Measurements from ENCODE around the gene ALK.

ALK gene

DNA sequence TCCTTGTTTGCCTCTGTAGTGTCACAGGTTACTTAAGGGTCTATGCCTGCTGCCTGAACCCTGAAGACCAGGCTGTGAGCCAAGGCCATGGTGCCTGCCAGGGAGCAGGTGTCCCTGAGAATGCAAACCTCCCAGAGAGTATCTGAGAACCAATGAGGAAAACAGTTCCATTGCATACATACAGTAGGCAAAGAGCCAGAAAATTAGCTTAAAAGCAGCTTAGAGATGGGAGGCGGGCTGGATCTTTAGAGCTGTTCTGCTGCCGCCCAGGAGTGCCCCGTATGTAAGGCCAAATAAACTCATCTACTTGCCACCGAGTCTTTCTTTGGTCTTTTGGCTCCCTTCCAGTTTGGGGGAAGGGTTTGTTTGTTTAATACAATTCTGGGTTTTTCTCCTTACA lies 478.2 kb downstream of the ALK start:
- DNase-seq, result no peak

DNA sequence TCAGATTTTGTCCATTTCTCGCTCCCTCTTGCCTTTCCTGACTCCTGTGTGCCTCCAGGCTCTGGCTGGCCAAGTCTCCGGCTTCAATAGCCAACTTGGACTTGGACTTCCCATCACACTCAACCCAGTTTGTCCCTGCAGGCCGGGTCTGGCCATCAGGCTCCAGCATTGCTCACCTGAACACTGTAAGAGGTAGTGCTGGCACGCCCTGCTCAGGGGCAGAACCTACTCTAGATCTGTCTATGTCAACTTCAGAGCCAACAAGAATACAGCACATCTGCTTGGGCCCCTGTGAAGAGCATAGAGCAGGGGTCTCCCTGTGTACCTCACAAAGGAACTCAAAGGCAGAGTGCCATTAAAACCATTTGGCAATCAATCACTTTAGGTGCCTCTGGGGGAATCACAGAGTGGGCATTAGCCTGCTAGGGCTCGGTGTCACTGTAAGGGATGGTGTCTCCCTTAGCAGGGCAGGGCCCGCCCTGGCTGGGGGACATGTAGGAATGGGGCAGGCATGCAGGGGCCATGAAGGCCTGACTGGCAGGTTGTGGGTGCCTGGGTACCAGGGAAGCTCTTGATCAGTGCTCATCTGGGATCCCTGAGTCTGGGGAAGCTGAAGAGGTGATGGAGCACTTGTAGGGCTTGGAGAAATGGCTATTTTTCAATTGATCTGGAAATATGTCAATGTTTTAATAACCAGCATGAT lies 480.3 kb downstream of the ALK start:
- DNase-seq, result no peak

DNA sequence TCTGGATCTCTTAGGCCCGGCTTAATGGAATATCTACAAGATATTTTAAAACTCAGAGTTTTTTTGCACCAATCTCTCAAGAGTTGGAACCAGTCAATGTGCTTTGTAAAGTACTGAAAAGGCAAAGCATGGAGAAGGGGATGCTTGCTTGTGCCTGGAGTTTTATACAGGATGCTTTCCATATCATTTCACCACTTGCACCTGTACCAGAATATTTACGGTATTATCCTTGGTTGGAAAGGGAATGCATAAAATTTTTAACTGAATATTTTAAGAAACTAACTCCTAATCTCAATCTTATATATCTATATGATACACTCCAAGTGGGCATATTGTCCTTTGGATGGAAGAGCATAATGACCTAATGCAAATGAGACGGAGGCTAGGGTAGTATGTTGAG lies 487.5 kb downstream of the ALK start:
- DNase-seq, result no peak

DNA sequence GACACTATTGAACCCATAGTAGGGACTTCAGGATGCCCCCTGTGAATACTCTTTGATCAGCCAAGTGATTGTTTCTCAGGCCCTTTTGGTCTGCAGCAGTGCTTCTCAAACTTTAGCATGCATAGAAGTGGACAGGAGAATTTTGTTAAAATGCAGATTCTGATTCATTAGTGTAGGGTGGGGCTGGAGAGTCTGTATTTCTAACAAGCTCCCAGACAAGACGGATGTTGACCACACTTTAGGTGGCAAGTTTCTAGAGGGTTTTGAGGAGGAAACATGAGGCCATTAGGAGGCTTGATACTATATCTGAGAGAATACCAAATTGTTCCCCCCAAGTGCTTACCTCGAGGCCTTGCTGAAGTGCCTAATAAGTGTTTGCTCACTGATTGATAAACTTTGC lies 488.3 kb downstream of the ALK start:
- DNase-seq, result no peak

DNA sequence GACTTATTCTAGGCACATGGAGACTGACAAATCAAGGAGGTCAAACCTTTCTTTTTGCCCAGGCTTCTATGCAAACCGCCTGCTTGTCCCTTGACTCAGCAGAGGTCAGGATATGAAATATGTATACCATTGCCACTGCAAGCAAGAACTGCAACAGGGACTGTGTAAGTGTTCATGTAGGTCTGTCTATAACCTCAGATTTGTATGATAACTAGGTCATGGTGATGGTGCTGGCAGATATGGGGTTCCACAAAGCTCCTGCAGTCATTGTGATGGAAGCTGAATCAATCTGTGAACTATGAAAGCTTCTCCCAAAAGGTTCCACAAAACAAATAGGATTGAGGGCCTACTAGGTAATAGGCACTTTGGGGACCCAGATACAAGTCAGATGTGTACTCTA lies 489.9 kb downstream of the ALK start:
- no peak for DNase-seq

DNA sequence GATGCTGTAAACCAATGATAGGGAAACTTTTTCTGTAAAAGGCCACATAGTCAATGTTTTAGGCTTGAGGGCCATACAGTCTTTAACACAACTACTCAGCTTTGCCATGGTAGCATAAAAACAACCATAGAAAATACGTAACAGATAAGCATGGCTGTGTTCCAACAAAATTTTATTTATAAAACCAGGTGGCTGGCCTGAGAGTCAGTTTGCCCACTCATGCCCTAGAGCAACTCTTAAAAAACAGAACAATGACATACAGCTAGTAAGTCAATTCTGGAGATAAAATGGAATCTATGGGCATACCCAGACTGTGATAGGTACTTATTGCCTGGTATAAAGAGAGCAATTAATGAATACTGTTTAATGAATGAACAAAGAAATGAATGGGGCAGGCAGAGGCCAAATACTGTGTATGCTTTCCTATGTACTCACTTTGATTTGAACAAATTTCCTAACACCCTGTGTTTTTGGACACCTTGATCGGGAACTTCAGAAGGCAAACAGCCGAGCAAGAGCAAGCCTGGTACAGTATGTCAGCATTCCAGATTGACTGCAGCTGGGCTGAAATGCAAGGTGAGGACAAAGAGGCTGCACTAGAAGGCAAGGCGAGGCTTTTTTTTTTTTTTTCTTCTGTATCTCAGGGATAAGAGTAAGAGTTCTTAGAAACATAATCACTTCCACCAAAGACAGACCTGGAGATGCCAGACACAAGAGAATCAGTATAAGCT lies 490.8 kb downstream of the ALK start:
- DNase-seq, result no peak

DNA sequence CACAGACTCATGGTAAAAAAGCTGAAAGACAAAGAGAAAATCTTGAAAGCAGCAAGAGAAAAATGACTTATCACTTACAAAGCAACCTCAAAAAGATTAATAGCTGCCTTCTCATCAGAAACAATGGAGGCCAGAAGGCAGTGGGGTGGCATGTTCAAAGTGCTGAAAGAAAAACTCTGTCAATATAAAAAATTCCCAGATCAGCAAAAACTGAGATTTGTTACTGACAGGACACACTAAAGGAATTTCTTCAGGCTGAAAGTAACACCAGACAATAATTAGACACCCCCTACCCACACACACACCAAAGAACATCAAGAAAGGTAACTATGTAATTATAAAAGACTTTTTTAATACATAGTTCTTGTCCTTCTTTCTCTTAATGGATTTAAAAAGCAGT lies 495.0 kb downstream of the ALK start:
- no peak for DNase-seq

DNA sequence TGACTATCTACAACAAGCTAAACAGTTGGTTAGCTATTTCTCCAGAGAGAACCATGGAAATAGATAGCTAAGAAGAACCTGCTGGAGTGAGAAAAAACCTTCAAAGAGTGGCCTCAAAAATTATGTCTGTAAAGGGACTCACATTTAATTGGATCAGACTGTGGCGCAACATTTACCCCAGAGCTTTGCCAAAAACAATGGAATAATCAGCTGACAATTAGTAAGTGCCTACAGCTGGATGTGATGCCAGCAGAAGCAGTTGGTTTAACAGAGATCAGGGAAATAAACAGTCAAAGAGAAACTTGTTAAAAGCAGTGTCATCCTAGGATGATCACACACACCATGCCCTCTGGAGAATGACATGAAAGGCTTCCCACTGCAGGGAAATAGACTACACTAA lies 495.5 kb downstream of the ALK start:
- DNase-seq, result no peak

DNA sequence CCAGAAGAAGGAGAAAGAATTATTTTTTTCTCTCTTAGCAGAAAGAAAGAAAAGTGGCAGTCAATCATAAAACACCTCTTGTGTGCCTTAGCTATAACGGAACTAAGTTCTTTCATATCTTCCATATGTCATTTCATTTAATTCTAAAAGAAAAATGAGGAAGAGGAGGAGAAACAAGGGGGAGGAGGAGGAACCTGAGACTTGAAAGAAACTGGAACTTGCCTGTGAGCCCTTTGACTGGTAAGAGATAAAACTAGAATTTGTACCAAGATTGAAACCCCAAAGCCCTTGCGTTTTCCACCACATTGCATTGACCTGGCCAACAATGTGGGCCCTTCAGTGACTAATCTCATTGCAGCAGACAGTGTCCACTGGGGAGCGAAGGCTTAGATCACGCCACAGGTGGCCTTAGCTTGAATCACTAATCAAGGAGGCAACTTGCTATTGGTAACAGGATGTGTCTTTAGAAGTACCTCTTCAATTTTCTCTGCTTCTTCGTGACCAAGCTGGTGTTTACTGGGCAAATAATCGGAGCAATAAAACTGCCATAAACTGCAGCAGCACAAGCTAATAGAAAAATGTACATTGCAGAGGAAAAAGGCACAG lies 498.2 kb downstream of the ALK start:
- no peak for DNase-seq

DNA sequence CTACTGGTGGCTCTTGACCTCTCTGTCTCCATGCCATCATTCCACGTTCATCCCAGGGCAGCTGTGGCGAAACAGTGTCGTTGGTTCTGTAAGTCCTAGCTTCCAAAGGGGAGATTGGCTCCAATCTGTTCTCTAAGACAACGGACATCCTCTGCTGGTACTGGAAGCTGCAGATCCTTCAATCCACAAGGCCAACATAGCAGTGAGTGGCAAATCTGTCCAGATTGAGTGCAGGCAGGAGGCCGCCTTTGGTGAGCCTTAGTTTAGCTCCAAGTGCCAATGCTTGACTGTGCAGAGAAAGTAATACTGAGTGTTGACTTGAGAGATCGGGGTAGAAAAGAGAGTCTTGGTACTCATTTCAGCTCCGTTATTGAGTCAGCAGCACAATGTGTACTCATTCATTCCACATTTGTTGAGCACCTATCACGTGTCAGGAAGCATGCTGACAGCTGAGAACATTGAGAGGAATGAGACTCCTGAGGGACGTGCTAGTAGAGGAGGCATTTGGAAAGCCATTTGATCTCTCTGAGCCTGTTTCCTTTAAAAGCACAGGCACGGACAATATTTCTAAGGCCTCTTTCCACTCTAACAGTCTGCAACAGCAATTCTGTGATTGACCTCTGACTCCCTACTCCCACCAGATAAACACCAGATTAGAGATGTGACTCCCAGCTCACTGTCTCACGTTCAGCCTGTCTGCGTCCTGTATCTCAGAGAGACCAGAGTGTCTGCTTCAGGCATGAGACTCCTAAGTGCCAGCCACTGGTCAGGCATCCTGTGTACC lies 500.2 kb downstream of the ALK start:
- no peak for DNase-seq

DNA sequence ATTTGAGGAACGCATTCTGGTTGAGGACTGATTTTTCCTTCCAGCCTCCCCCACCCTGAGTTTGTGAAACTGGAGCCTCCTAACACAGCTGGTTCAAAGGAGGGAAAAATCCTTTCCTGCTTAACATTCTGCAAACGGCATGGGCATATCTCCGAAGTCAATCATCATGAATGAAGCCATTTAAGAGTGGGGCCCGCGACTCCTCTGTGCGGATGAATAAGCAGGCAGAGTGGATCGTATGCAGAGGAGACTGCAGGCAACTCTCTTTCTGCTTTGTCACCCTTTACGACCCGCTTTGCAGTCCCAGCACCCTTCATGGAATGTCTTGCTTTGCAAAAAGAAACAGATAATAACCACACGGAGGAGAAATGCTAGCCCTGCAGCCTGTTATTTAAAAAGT lies 500.9 kb downstream of the ALK start:
- no peak for DNase-seq

DNA sequence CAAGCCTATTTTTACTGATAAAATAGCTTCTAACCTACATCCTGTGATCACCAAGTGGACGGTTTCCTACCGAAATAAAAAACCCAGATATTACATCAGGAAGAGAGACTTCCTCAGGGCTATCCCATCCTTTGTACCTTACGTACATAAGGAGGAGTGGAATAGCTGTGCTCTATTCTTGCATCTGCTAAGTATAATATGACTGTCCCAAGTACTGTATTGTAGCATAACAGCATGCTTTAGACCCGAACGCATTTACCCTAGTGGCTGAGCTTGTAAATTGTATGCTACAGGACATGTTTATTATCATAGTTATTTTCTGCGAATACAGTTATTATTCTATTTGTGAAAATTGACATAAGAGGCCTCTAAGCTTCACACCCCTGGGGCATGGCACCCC lies 503.8 kb downstream of the ALK start:
- DNase-seq, result no peak

DNA sequence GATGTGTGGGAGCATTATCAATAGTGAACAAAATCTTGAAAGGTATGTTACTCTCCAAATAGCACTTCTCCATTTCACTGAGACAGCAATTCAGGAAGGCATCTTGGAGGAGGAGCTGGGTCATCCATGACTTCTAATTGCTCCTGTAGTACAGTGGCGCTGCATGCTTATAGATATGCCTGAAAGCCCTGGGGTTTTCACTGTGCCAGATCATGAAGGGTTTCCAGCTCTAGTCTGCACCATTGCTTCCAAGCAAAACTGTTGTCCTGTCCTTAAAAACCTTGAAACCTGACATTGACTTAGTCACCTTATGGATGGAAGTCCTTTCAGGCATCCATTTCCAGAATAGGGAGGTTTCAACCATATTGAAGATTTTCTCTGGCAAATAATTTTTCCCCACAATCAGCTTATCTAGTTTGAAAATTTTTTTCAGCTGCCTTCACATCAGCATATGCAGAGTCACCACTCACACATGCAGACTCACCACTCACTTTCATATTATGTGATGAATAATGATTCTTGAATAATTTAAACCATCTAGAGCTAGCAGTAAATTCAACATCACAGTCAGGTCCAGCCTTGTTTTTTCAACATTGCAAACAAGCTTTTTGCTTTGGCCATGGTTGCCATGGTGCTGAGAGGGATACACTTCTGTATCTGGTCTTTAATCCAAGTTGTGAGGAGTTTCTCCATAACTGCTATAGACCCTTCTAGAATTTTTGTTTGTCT lies 509.0 kb downstream of the ALK start:
- no peak for DNase-seq

DNA sequence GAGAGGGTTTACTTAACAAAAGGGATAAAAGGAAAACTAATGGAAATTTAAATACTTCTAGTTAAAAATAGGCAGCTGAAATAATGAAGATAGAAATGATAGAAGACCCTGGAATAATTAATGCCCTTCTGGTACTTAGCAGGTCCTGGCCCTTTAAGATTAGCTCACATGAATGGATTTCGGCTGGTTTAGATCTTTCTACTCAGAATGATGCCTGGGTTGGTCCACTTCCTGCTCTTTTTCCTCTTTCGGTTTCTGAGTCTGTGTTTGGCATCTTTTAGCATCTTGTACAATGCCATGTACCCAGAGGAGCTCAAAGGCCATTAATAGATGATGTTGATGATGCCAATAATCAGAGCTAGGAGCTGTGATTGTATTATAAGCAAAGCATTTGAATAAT lies 515.7 kb downstream of the ALK start:
- no peak for DNase-seq

DNA sequence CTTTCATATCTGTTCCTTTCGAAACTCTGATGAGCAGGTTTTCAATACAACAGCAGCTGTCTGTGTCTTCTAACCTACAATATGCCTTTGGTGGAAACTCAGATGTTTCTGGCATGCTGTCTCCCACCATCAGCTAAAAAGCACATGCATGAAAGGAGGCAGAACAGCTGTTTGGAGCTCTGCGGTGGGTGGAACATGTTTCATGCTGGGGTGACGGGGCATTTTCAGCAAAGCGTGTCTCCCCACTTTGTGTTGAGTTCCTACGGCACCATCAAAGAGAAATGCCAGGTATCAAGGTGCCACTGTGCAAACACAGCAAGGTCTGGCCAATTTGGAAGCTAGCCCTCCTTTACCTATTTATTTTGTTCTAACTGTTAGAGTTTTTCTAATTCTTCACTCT lies 516.1 kb downstream of the ALK start:
- DNase-seq, result no peak

DNA sequence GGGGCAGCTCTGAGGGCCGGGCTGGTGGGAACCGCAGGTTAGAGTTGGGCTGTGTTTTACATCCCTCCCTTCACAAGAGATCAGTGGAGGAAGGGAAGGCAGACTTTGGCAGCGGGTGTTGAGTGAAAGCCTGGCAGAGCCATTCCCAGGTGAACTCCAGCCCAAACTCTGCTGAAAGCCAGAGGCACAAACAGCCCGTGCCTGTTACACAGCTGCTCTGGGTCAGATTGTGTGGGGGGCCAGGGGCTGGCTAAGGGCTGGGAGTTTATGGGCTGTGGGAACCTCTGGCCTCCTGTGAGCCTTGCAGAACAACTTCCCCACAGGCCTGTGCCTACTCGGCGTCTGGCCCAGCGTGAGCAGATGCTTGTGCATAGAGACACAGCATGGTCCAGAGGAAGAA lies 519.4 kb downstream of the ALK start:
- DNase-seq, result no peak

DNA sequence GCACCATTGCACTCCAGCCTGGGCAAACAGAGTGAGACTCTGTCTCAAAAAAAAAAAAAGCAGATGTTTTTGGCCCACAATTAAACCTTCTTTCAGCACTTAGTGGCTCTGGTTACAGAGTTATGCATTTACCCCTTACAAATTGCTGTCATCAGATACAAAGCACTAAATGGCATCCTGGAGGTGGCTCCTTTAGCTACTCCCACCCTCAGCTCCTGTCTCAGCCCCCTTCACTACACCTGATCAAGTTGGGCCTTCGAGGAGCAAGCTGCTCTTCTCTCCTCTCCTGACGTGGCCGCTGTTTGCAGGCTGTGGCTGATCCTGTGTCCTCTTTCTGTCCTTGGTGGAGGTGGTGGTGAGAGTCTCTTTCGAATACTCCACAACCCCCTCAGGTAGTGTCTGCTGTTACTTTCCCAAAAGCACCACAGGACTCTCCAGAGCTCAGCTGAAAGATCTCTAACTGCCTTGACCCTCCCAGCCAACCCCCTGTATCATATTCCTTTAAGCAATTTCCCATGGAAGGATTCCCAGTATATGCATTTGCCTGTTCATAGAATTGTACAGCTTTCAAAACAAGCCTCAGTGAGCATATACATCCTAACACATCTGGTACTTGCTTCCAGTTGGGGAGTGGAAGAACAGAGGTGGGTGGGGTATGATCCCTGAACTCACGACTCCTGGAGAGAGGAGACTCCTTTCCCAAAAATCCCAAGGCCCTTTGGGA lies 520.3 kb downstream of the ALK start:
- no peak for DNase-seq

DNA sequence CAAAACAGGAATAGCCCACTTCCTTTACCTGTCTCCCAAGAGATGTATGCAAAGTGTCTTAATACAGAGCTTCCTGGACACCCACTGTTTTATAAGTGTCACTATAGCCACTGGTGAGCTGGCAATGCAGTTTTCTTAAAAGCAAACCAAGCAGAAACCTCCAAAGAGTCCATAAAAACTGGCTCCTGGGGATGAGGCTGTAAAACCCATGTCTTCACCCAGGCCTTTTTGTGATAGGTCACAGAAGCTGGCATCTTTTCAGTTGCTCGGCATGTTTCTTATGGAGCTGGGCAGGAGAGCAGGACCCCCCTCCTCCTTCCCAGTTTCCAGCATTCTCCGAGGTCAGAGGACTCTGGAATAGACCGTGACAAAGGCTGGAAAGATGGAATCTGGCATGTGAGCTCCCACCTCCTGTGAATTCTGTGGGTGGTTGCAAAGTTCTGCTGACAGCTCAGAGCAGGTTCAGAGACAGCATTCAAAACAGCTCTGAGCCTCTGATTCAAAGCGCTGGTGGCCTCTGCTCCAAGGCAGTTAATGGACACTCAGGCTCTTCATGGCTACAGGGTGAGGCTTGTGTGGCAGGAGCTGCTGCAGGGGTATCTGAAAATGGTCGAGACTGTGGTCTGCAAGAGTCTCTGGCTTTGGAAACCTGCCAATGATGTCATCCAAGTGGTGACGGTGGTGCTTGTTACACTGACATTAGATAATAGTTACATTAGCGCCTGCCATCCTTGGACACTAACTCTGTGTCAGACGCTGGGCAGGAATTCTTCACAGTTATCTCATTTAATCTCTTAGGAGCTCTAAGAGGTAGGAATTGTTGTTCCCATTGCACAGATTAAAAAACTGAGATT lies 522.8 kb downstream of the ALK start:
- no peak for DNase-seq

DNA sequence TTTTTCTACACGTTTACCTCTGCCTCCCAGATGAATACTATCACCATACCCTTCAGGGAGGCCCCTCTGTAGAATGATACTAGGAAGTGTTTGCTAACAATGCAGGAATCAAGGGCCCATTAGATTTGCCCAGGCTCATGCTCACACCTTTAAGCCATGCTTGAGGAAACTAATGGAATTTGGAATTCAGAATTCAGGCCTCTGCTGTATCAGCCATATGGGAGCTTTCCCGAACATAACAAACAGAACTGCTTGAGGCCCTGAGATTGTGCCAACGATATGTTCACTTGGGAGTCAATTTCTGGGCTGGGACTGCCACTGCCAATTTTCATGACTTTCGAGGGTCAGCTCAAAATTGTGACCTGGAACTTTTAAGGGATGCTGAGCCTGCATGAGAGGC lies 523.7 kb downstream of the ALK start:
- no peak for DNase-seq

DNA sequence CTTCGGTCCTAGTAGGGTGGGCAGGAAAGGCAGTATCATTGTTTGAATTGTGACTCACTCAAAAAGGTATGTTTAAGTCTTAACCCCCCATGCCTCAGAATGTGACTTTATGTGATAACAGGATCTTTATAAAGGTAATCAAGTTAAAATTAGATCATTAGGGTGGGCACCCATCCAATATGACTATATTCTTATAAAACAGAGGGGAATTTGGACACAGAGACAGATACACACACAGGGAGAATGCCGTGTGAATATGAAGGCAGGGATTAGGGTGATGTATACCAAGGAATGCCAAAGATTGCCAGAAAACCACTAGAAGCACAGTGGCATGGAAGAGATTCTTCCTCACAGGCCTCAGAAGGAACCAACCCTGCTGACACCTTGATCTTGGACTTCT lies 524.3 kb downstream of the ALK start:
- DNase-seq, result no peak

DNA sequence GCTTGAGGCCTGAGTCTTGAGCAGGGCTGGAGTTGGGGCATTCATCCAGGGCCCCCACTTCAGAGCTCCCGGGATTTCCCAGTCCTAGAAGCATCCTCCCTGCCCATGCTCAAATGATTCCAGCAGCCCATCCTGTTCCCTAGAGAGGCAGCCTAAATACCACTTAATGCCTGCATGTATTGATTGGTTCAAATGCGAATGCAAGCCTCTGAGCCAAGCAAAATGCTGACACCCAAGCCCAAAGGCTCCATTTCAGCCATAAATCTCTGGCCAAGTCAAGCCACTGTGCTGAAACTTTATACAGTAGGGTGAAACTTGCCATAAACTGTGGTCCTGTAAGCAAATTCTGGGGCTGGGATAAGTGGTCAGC lies 526.4 kb downstream of the ALK start:
- no peak for DNase-seq

Measured in activated CD4-positive, CD25-positive, alpha-beta regulatory T cell treated with anti-CD3 and anti-CD28 coated beads, Interleukin-2, amount 50 U/mL, for 72 hours (primary cell).